CD14-positive monocyte (primary cell): Measurements from ENCODE around the gene COL6A1. TPM values are rescaled to one million over a fixed set of nuclear protein-coding genes. Genes with fewer than 3 reads are reported as not detected.

ENCODE experiments used
- DNase-seq, 3 donors: peaks; one replicate each; pipeline ENCODE4 v3.0.0-alpha.2; 2011 to 2022
- H2AFZ ChIP-seq: 2 replicates; pipeline ENCODE4 v1.6.0; 2012; ENCODE audit warnings: mild to moderate bottlenecking, low read depth, low read length, inconsistent platforms; ENCODE audit not compliant: insufficient read depth, poor library complexity, severe bottlenecking
- H3K27ac ChIP-seq, 2 donors: 1 replicate in 1 of 2; 2 replicates in 1 of 2; pipeline ENCODE4 v1.5.1; 2012 to 2013; ENCODE audit warnings: low read length in 2 of 2, control low read depth in 1 of 2, inconsistent platforms in 1 of 2, low read depth in 1 of 2, mild to moderate bottlenecking in 1 of 2
- H3K27me3 ChIP-seq, 2 donors: one replicate each; pipeline versions ENCODE4 v1.6.0 to v1.6.1; 2011 to 2013; ENCODE audit warnings: low read length in 2 of 2; ENCODE audit not compliant: control insufficient read depth in 2 of 2, insufficient read depth in 2 of 2
- H3K36me3 ChIP-seq, 2 donors: replicated peaks in 1 of 2; 1 replicate in 1 of 2; 2 replicates in 1 of 2; pipeline versions ENCODE4 v1.5.1 to v1.6.1; 2012 to 2013; ENCODE audit warnings: low read length in 2 of 2, control low read depth in 1 of 2, inconsistent platforms in 1 of 2, mild to moderate bottlenecking in 1 of 2; ENCODE audit not compliant: insufficient read depth in 2 of 2, control insufficient read depth in 1 of 2
- H3K4me1 ChIP-seq, 2 donors: 1 replicate in 1 of 2; 2 replicates in 1 of 2; pipeline versions ENCODE4 v1.5.1 to v1.6.1; 2012 to 2013; ENCODE audit warnings: low read length in 2 of 2, control low read depth in 1 of 2, inconsistent platforms in 1 of 2, mild to moderate bottlenecking in 1 of 2, moderate library complexity in 1 of 2; ENCODE audit not compliant: insufficient read depth in 2 of 2, control insufficient read depth in 1 of 2
- H3K4me2 ChIP-seq: replicated peaks from 2 replicates; pipeline ENCODE3; 2012; ENCODE audit warnings: low read length, moderate library complexity, mild to moderate bottlenecking; ENCODE audit not compliant: poor library complexity, severe bottlenecking; ENCODE audit errors: extremely low read depth
- H3K4me3 ChIP-seq, 3 experiments: fragments of 200-600 bp in 1 of 3; sonication (generic) in 1 of 3; replicated peaks in 1 of 3; 1 replicate in 2 of 3; 2 replicates in 1 of 3; pipeline ENCODE4 v1.5.1; 2011 to 2013; ENCODE audit warnings: low read length in 3 of 3, mild to moderate bottlenecking in 3 of 3, control low read depth in 2 of 3, low read depth in 2 of 3, inconsistent platforms in 1 of 3, moderate library complexity in 1 of 3
- H3K79me2 ChIP-seq: 2 replicates; pipeline ENCODE4 v1.6.0; 2012; ENCODE audit warnings: mild to moderate bottlenecking, control low read depth, inconsistent platforms, low read length, moderate library complexity; ENCODE audit not compliant: insufficient read depth
- H3K9ac ChIP-seq: 2 replicates; pipeline ENCODE4 v1.6.0; 2017; ENCODE audit warnings: low read length, mild to moderate bottlenecking; ENCODE audit not compliant: insufficient read depth, poor library complexity, severe bottlenecking
- H3K9me3 ChIP-seq, 2 donors: replicated peaks in 1 of 2; 1 replicate in 1 of 2; 2 replicates in 1 of 2; pipeline versions ENCODE4 v1.5.1 to v1.6.1; 2012 to 2013; ENCODE audit warnings: low read length in 2 of 2, control low read depth in 1 of 2; ENCODE audit not compliant: control insufficient read depth in 1 of 2, insufficient read depth in 1 of 2
- H4K20me1 ChIP-seq: 2 replicates; pipeline ENCODE4 v1.6.0; 2012; ENCODE audit warnings: mild to moderate bottlenecking, low read length, control low read depth, moderate library complexity; ENCODE audit not compliant: insufficient read depth
- H3K27ac Mint-ChIP-seq, 7 donors: one replicate each; pipeline ENCODE4 v1.8.0; 2020; ENCODE audit warnings: mild to moderate bottlenecking in 7 of 7, mixed read lengths in 7 of 7, moderate library complexity in 6 of 7, inconsistent platforms in 2 of 7
- H3K27me3 Mint-ChIP-seq, 3 donors: one replicate each; pipeline ENCODE4 v1.8.0; 2021 to 2022; ENCODE audit warnings: low read depth in 3 of 3, mild to moderate bottlenecking in 3 of 3, mixed read lengths in 3 of 3, moderate library complexity in 3 of 3, inconsistent platforms in 1 of 3
- H3K36me3 Mint-ChIP-seq, 2 donors: one replicate each; pipeline ENCODE4 v1.8.0; 2020; ENCODE audit warnings: mixed read lengths in 2 of 2, inconsistent platforms in 1 of 2, mild to moderate bottlenecking in 1 of 2
- H3K4me1 Mint-ChIP-seq: one replicate; pipeline ENCODE4 v1.8.0; 2020; ENCODE audit warnings: mild to moderate bottlenecking, mixed read lengths
- H3K4me3 Mint-ChIP-seq, 2 donors: one replicate each; pipeline ENCODE4 v1.8.0; 2020; ENCODE audit warnings: mild to moderate bottlenecking in 2 of 2, mixed read lengths in 2 of 2, moderate library complexity in 1 of 2
- H3K9me3 Mint-ChIP-seq, 7 donors: one replicate each; pipeline ENCODE4 v1.8.0; 2020 to 2022; ENCODE audit warnings: mixed read lengths in 7 of 7, mild to moderate bottlenecking in 6 of 7, moderate library complexity in 6 of 7, inconsistent platforms in 2 of 7
- WGBS: methylation state at CpG from one replicate; pipeline ENCODE4 v1.1.5; 2013; ENCODE audit warnings: missing lambda C conversion rate; ENCODE audit not compliant: insufficient coverage; 5-methylcytosine and 5-hydroxymethylcytosine counted together
- intact Hi-C, 2 donors: fragments of 100-400 bp; cut with micrococcal nuclease; formaldehyde crosslinking; loops; one replicate each; pipeline versions ENCODE4 v1.15.0 to v1.15.1; 2023
- polyA plus RNA-seq, 3 donors: library from polyadenylated mRNA; depleted of rRNA in 1 of 3; unstranded in 2 of 3; stranded (reverse) in 1 of 3; fragments of 300-500 nt in 2 of 3; fragments of >200 nt in 1 of 3; fragmentation: Illumina TruSeq in 2 of 3; gene quantifications; 1 replicate in 2 of 3; 2 replicates in 1 of 3; pipeline ENCODE4 v1.2.3, GENCODE V29; 2012 to 2021
- TF ChIP-seq, protein P1 (sequence below): fragments of 200-600 bp; IDR thresholded peaks from one replicate; pipeline ENCODE4 v1.8.0; 2022; ENCODE audit warnings: antibody characterized with exemption, mild to moderate bottlenecking

Gene COL6A1
- polyA plus RNA-seq, 3 donors = 0.08 to 0.11 (median 0.10) TPM

DNA sequence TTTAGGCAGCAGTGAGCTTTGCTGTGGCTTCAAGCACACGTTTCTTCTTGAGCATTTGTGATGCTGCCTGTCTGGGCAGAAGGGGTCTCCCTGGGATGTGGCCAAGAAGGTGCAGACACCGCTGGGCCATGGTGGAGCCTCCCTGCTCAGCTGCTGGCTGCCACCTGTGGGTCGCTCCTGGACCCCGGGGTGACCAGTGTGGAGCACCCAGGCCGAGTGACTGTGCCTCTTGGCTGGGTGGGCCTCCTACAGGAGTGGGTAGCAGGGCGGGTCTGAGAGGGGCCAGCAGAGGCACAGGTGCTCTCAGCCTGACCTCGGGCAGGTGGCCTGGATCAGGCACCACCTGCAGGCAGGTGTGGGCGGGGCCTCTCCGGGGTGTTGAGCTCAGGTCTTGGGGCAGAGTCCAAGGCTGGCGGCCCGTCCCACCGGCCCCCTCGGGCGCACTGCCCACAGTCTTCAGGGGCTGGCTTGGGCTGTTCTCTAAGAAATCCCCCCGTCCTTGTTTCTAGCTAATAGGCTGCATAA lies 42.0 kb upstream of the COL6A1 start:
- H2AFZ ChIP-seq = no peak overlapping the region
- H3K27ac Mint-ChIP-seq = no peak overlapping the region
- no peak overlapping the region for H3K9ac ChIP-seq
- no peaks in the 10 kb centered on the region for H4K20me1 ChIP-seq
- peaks cover 0 to 5% (median 0%) of the 10 kb centered on the region in 3 donors for H3K27me3 Mint-ChIP-seq
- no peaks in the 10 kb centered on the region for H3K36me3 ChIP-seq
- H3K4me2 ChIP-seq = no peak overlapping the region
- no peak overlapping the region for H3K4me3 ChIP-seq
- H3K27ac ChIP-seq = no peak overlapping the region
- H3K9me3 ChIP-seq = peaks cover 15 to 28% of the 10 kb centered on the region in 2 donors
- H3K4me1 Mint-ChIP-seq = no peaks in the 10 kb centered on the region
- no peaks in the 10 kb centered on the region for H3K36me3 Mint-ChIP-seq
- intact Hi-C loops = no loop called here
- H3K4me3 Mint-ChIP-seq = no peak overlapping the region
- H3K4me1 ChIP-seq = no peaks in the 10 kb centered on the region
- no peaks in the 10 kb centered on the region for H3K79me2 ChIP-seq
- 97% methylated on average over 14 of the region's 15 CpGs for WGBS
- no peaks in the 10 kb centered on the region for H3K27me3 ChIP-seq
- TF ChIP-seq, protein P1, sequence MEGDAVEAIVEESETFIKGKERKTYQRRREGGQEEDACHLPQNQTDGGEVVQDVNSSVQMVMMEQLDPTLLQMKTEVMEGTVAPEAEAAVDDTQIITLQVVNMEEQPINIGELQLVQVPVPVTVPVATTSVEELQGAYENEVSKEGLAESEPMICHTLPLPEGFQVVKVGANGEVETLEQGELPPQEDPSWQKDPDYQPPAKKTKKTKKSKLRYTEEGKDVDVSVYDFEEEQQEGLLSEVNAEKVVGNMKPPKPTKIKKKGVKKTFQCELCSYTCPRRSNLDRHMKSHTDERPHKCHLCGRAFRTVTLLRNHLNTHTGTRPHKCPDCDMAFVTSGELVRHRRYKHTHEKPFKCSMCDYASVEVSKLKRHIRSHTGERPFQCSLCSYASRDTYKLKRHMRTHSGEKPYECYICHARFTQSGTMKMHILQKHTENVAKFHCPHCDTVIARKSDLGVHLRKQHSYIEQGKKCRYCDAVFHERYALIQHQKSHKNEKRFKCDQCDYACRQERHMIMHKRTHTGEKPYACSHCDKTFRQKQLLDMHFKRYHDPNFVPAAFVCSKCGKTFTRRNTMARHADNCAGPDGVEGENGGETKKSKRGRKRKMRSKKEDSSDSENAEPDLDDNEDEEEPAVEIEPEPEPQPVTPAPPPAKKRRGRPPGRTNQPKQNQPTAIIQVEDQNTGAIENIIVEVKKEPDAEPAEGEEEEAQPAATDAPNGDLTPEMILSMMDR = no peak
- no peak for DNase-seq
- peaks cover 12 to 52% (median 20%) of the 10 kb centered on the region in 7 donors for H3K9me3 Mint-ChIP-seq

DNA sequence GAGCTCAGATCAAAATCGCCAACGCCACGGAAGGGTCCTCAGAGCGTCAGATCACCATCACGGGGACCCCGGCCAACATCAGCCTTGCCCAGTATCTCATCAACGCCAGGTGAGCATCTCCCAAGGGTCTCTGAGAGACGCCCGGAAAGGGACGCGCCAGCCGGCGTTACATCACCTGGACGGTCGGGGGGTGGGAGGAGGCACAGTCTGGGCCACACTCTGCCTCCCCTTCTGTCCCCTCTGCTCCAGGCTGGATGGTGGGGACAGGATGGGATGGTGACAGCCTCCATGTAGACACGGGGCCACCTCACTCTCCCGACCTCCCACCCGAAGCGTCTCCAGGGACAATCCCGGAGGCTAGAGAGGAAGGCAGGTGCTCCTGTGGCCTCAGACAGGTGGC lies 41.5 kb upstream of the COL6A1 start:
- H3K27ac Mint-ChIP-seq = no peak overlapping the region
- H3K36me3 ChIP-seq = no peaks in the 10 kb centered on the region
- no peak overlapping the region for H3K4me3 Mint-ChIP-seq

More for the DNA sequence above, 41.5 kb upstream of the COL6A1 start:
- 95% methylated on average over 14 of the region's 20 CpGs for WGBS
- intact Hi-C loops = no loop called here
- Mint-ChIP-seq H3K9me3 (peaks cover 9 to 47% (median 15%) of the 10 kb centered on the region in 7 donors), H3K36me3 (no peaks in the 10 kb centered on the region), H3K4me1 (no peaks in the 10 kb centered on the region), H3K27me3 (peaks cover 0 to 4% (median 0%) of the 10 kb centered on the region in 3 donors)
- H3K4me3 ChIP-seq = no peak overlapping the region
- TF ChIP-seq, protein P1 = no peak
- H3K27me3 ChIP-seq = no peaks in the 10 kb centered on the region
- DNase-seq = no peak
- no peaks in the 10 kb centered on the region for H3K79me2 ChIP-seq
- no peak overlapping the region for H3K9ac ChIP-seq
- H3K9me3 ChIP-seq = peaks cover 15 to 23% of the 10 kb centered on the region in 2 donors
- H3K4me2 ChIP-seq = no peak overlapping the region
- no peaks in the 10 kb centered on the region for H3K4me1 ChIP-seq
- H3K27ac ChIP-seq = no peak overlapping the region
- no peak overlapping the region for H2AFZ ChIP-seq
- no peaks in the 10 kb centered on the region for H4K20me1 ChIP-seq
